Measurements from ENCODE around the gene FBXW8. TPM values are rescaled to one million over a fixed set of nuclear protein-coding genes. Genes with fewer than 3 reads are reported as not detected.

The FBXW8 gene
- total RNA-seq, 1 donor from 2014 or later: 12.8 TPM

GRCh38 chr12:116990329-116990728, 79.6 kb downstream of the FBXW8 start:
- no peak for DNase-seq (ENCODE audit: low spot score)

DNA sequence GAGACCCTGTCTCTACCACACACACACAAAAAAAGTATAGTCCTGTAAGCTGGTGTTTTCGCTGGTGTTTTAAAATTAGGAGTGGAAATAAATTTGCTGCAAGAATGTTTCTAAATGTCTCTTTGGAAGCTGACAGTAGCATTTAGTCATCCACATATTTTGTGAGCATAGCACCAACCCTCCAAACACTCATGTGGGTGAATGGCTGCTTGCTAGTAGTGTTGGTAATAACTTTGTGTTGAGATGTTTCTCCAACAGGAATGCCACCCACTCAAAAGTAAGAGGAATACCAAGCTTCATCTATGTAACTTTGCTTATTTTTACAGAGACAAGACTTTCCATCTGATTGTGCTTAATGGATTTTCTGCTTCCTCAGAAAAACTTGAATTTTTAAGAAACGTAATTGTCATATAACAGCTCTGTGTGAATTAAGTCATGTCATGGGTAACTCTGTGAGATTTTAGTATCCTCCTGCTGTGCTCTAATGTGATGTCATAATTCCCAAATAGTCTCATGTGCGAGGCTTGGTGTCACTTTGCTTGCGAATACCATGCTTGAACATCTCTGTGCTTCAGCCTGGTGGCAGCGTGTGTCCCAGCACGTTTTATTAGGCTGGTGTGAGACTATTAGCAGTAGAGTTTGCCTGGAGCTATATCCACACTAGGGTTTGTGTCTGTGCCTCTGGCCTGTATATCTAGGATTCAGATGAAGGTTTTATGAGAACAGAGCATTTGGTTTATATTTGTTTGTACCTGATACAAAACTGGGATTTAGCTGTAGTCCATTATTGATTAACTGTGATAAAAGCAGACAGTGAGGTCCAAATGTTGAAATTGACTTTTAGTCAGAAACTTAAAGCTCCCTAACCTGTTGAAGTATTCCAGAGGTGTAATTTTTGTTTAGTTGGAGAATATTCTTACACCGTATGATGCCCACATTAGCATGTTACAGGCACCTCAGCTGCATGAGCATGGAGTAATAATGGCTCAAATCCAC, 80.5 kb downstream of the FBXW8 start:
- DNase-seq (ENCODE audit: low spot score): no peak

- no peak for DNase-seq (ENCODE audit: low spot score)
Measured at GRCh38 chr12:116996093-116996492, 85.3 kb downstream of the FBXW8 start.

DNA sequence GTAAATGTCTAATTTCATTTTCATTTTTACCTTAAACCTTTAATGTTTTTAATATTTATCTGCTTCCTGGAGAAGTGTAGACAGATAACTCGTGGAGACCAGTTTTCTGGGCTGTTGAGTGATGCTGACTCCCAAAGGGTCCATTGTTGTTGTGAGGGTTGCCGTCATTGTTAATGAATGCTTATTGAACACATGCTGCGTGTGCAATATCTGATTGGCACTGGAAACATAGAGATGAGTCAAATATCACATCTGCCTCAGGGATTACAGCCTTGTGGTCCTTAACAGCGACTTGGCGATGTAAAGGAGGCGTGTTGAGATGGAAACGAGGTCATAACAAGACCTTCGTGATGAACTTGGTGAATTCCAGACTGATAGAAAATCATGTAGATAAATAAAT, 85.9 kb downstream of the FBXW8 start:
- DNase-seq (ENCODE audit: low spot score): no peak

DNA sequence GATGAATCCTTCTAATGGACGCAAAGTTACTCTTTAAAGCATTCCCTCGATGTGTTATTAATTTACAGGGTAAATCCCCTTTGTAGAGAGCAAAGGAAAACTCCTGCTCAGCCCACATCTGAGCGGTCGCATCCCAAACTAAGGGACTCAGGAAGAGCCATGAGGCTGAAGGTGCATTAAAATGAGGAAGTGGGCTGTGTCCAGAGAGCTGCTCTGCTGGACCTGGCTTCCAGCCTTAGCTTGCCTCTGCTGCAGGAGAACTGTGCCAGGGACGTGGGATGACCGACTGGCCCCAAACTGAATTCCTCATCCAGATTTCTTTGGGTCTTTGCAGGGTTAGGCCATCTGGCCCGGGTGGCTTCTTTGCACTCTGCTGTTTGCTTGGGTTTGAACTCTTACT, 88.3 kb downstream of the FBXW8 start:
- DNase-seq (ENCODE audit: low spot score): no peak

- no peak for DNase-seq (ENCODE audit: low spot score)
Measured at GRCh38 chr12:117000316-117000715, 89.6 kb downstream of the FBXW8 start.

DNA sequence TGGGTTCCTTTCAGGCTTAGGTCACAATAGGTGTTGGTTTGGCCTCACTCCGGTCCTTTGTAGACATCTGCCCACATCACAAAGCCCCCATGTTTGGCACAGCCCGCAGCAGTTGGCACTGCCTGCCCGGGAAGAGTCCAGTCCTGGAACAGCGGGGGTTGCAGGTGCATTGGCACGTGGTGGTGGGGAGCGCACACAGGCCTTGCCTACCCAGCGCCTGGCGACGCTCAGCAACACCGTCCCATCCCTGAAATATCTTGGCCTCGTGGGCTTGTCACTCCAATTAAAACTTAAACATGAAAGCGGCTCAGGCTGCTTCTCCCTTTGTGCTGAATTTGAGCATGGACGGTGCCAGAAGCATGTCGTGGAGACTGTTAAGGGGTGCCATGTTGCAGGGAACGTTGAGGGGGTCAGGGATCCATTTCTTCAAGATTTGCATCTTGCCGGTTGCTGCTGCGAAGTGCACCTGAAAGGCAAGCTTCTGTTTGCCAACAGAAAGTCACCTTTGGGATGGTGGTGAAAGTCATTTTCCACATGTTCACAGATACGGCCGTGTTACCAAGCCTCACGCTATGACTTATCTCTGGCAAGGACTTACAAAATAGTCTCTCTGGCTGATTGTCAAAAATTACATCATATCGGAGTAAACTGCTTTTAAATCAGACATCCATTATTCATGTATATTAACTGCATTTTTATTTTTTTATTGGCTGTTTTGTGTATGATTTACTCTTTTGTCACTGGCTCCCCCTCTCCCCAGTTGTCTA, 91.5 kb downstream of the FBXW8 start:
- no peak for DNase-seq (ENCODE audit: low spot score)

DNA sequence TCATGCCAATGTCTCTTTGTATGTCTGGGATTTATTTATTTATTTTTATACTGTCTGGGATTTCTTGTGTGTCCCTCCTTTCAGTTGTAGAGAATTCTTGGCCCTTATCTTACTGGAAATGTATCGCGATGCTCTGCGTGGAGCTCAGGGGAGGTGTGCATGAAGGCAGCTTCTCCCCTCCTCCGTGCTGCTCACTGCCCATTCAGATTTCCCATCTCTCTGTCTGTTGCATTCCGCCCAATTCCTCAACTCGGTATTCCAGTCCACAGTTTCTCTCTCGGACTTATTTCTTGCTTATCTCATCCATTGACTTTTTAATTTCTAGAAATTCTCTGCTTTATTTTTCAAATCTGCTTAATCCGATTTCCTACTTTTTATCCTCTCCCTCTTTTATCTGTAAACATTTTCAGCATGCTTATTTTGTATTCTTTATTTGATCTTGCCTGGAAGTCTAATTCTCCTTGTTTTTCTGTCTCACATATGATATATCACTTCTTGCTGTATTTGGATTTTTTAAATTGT, 93.2 kb downstream of the FBXW8 start:
- no peak for DNase-seq (ENCODE audit: low spot score)

DNA sequence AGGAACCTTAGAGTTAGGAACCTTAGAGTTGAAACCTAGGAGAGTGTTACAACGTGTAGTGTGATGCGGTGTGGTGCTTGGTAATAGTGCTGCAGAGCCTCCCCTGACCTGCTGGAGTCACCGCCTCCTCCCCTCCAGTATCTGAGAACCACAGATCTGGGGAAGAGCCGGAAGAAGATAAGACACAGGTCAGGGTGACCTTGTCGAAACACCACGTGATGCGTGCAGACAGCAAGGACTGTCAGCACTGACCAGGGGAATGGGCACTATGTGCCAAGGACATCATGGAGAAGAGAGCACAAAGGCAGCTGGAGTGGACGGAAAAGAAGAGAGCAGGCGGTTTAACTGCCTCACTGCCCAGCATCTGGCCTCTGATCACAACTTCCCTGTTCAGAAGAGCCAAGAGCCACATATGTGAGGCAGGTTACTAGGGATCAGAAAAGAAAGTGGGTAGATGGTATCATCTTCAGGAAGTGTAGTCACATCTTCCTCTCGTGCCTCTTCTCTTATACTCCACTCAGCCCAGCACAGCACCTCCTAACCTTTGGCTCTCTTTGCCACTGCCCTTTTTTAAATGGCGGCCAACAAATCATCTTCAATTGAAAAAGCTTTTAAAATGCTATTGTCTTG, 94.8 kb downstream of the FBXW8 start:
- DNase-seq (ENCODE audit: low spot score): no peak

DNA sequence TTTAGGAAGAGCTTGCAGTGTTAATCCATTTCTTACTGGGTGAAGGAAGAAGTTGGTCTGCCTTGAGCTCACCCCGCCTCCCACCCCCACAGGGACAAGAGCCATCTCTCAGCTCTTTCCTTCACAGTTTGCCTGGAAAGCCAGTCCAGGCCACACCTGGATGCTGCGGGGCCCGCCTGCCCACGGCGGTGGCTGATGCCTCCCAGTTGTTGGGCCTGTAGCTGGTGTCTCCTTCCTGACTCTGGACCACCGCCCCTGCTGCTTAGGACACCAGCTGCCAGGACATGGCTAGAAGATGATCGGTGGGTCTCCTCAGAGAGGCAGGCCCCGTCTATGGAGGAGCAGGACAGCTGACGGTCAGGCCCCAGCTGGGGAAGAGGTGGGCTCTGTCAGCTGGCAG, 95.6 kb downstream of the FBXW8 start:
- no peak for DNase-seq (ENCODE audit: low spot score)

- DNase-seq (ENCODE audit: low spot score): no peak
Measured at GRCh38 chr12:117007577-117007976, 96.8 kb downstream of the FBXW8 start.

DNA sequence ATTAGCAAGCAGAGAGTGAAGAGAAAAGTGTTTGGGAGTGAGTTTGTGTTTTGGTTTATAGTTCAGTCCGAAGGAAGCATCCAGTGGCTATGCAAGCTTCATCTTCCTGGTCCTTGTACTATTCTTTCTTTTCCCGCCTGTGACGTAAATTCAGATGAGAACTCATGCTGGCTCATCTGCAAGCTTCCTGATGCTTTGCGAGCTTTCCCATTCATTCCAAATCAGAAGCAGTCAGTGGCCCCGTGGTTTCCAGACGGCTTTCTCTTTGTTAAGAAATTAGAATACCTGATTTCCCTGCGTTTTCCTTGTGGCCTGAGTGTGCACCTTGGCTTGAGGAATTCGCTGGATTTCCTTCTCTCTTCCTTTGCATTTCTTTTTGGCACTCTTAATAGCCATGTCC, 99.0 kb downstream of the FBXW8 start:
- DNase-seq (ENCODE audit: low spot score): no peak

DNA sequence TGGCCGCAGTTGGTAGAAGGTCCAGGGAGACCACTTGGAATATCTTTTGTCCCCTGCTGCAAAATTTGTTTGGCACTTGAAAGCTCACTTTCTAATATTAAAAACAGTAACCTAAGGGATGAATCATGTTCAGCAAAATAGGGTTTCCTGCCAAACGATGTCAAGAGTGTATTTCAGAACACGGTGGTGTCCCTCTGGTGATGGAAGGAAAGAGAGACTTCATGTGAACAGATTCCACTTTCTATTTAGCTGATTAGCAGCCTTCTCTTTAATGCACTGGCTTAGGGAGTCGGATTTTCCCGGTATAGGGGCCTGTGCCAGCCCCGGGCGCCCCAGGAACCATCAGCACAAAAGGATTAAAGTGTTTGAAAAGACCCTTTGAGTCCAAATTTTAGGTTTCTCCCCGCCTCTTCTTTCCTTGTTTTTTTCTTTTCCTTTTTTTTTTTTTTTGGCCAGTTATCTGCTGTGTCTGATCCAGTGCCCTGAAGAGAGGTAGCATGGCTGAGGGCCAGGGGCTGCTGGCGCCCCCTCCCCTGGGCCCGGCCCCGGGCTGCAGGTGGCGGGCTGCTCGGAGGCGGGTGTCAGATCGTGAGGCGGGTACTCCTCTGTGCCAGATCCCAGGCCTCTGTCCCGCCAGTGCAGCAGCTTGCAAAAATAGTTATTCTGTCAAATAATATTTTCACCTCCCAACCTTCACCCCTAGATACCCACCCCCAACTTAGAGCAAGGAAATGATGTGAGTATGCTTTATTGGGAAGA, 100.1 kb downstream of the FBXW8 start:
- DNase-seq (ENCODE audit: low spot score): no peak

DNA sequence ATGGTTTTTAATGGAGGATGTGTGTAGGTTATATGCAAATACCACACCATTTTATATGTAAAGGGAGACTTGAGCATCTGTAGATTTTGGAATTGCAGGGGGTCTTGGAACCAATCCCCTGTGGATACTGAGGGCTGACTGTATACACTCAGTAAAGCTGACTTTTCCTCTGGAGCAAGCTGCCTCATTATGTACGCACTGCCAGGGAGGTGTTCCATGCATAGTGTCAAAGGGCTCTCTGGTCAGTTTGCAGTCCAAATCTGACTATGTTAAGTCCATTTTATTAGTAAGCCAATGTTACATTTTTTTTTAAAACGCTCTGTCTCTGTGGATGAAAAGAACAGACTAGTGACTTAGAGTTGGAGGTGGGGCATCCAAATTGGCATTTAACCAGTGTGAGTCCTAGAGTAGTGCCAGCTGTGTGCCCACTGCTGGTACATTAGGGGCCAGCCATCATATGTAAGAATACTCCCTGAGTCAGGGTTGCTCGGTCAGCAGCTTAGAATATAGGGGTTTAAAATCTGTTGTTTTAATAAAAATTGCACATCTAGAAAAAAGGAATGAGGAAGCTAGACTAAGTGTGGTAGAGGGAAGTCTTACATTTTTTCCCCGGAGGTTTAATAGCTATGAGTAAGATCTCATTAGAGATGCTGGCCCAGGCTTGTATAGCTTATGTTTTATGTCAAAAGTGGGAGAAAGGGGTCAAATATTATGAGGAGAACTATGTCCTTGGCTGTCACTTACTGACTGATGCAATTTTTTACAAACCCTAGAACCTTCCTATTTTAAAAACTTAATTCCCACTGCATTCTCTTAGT, 101.4 kb downstream of the FBXW8 start:
- DNase-seq (ENCODE audit: low spot score): no peak

GRCh38 chr12:117013726-117014125, 103.0 kb downstream of the FBXW8 start:
- DNase-seq (ENCODE audit: low spot score): no peak

DNA sequence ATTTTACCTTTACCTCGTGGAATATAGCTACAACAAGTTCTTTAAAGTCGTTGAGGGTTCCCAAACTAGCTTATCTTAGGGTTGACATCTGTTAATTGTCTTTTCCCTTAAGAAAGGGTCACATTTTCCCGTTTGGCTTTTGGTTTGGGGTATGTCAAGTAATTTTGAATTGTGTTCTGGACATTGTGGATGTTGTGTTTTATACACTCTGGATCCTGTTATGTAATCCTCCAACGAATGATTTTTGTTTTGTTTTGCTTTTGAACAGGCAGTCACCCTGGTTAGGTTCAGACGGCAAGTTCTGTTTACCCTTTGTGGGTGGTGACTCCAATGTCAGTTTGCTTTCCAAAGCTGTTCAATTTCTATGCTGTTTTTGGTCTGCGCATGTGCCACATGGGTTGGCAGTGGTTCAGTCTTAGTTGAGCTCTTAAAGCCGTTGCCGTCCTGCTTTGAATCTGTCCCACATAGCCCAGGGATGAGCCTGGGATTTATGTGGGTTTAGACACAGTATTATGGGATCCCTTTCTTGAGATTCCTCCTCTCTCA, 103.7 kb downstream of the FBXW8 start:
- DNase-seq (ENCODE audit: low spot score): no peak

GRCh38 chr12:117015811-117016210, 105.1 kb downstream of the FBXW8 start:
- DNase-seq (ENCODE audit: low spot score): no peak

GRCh38 chr12:117017807-117018206, 107.1 kb downstream of the FBXW8 start:
- DNase-seq (ENCODE audit: low spot score): no peak

GRCh38 chr12:117018276-117018675, 107.5 kb downstream of the FBXW8 start:
- DNase-seq (ENCODE audit: low spot score): peak; percentile 41

GRCh38 chr12:117018685-117019084, 107.9 kb downstream of the FBXW8 start:
- DNase-seq (ENCODE audit: low spot score): no peak
